HepG2 (cell line): ENCODE measurements around the gene IL12A. TPM values are rescaled to one million over a fixed set of nuclear protein-coding genes. Genes with fewer than 3 reads are reported as not detected.

Experiments used
- ATF5 ChIP-seq: sonication (generic); formaldehyde crosslinking; IDR thresholded peaks from 2 replicates; pipeline ENCODE4 v1.4.0; 2020; ENCODE audit warnings: mild to moderate bottlenecking, low read depth, missing genetic modification reagents
- CCAR2 ChIP-seq: fragments of 200-400 bp; formaldehyde crosslinking; optimal IDR thresholded peaks from 2 replicates; pipeline ENCODE3; 2018; ENCODE audit warnings: low read depth, mild to moderate bottlenecking, low read length, moderate library complexity
- EP300 ChIP-seq, 3 experiments: sonication (generic) in 1 of 3; formaldehyde crosslinking in 1 of 3; IDR thresholded peaks; 2 replicates each; pipeline versions ENCODE4 v1.5.1 to v1.6.1; 2011 to 2020; ENCODE audit warnings: low read depth in 2 of 3, low read length in 2 of 3, borderline replicate concordance in 1 of 3, improper control_type of control experiment in 1 of 3, mild to moderate bottlenecking in 1 of 3, missing genetic modification reagents in 1 of 3, moderate library complexity in 1 of 3
- GABPB1 ChIP-seq: IDR thresholded peaks from 2 replicates; pipeline ENCODE4 v1.6.1; 2016; ENCODE audit warnings: mild to moderate bottlenecking, missing genetic modification reagents, moderate library complexity, missing compliant biosample characterization
- HINFP ChIP-seq: sonication (generic); formaldehyde crosslinking; IDR thresholded peaks from 2 replicates; pipeline ENCODE4 v1.4.0; 2020; ENCODE audit warnings: low read depth, mild to moderate bottlenecking, missing genetic modification reagents
- HNRNPH1 ChIP-seq: fragments of 200-400 bp; formaldehyde crosslinking; optimal IDR thresholded peaks from 2 replicates; pipeline ENCODE3; 2017; ENCODE audit warnings: mild to moderate bottlenecking, low read depth, low read length
- IRX3 ChIP-seq: sonication (generic); formaldehyde crosslinking; IDR thresholded peaks from 2 replicates; pipeline ENCODE4 v1.8.1; 2023; ENCODE audit warnings: mild to moderate bottlenecking, low read depth, missing genetic modification reagents, borderline replicate concordance
- JARID2 ChIP-seq: sonication (generic); formaldehyde crosslinking; IDR thresholded peaks from 2 replicates; pipeline ENCODE4 v1.8.1; 2023; ENCODE audit warnings: missing genetic modification reagents, inconsistent platforms; ENCODE audit not compliant: insufficient replicate concordance
- KLF9 ChIP-seq: IDR thresholded peaks from 2 replicates; pipeline ENCODE4 v1.6.1; 2016; ENCODE audit warnings: low read depth
- MIXL1 ChIP-seq: IDR thresholded peaks from 2 replicates; pipeline ENCODE4 v1.6.1; 2016
- MLX ChIP-seq: IDR thresholded peaks from 2 replicates; pipeline ENCODE4 v1.6.1; 2016
- NBN ChIP-seq: fragments of 450-650 bp; conservative IDR thresholded peaks from 2 replicates; pipeline ENCODE4 v1.6.1; 2017
- NFE2 ChIP-seq: sonication (generic); formaldehyde crosslinking; IDR thresholded peaks from 2 replicates; pipeline ENCODE4 v1.4.0; 2020; ENCODE audit warnings: missing genetic modification reagents
- PHB2 ChIP-seq: fragments of 450-650 bp; IDR thresholded peaks from 2 replicates; pipeline ENCODE4 v1.6.1; 2018; ENCODE audit not compliant: partially characterized antibody
- SNAI1 ChIP-seq: sonication (generic); formaldehyde crosslinking; IDR thresholded peaks from 2 replicates; pipeline ENCODE4 v1.5.0; 2020; ENCODE audit warnings: mild to moderate bottlenecking, missing genetic modification reagents, borderline replicate concordance
- SNRNP70 ChIP-seq: fragments of 200-400 bp; formaldehyde crosslinking; IDR thresholded peaks from 2 replicates; pipeline ENCODE4 v1.6.1; 2017; ENCODE audit warnings: mild to moderate bottlenecking, low read depth, low read length, moderate library complexity
- TEAD2 ChIP-seq: sonication (generic); formaldehyde crosslinking; IDR thresholded peaks from 2 replicates; pipeline ENCODE4 v1.9.0; 2021; ENCODE audit warnings: missing genetic modification reagents
- ZNF280B ChIP-seq: sonication (generic); formaldehyde crosslinking; IDR thresholded peaks from 2 replicates; pipeline ENCODE4 v1.5.0; 2020; ENCODE audit warnings: missing genetic modification reagents, mild to moderate bottlenecking, borderline replicate concordance
- ZNF34 ChIP-seq: sonication (generic); formaldehyde crosslinking; IDR thresholded peaks from 2 replicates; pipeline ENCODE4 v1.4.0; 2020; ENCODE audit warnings: mild to moderate bottlenecking, missing genetic modification reagents, borderline replicate concordance
- ZNF431 ChIP-seq: sonication (generic); formaldehyde crosslinking; IDR thresholded peaks from 2 replicates; pipeline ENCODE4 v1.9.0; 2022; ENCODE audit warnings: missing genetic modification reagents, low read depth, mild to moderate bottlenecking, borderline replicate concordance
- ZNF468 ChIP-seq: sonication (generic); formaldehyde crosslinking; IDR thresholded peaks from 2 replicates; pipeline ENCODE4 v1.8.0; 2022; ENCODE audit warnings: mild to moderate bottlenecking, moderate library complexity, missing genetic modification reagents
- ZNF496 ChIP-seq: sonication (generic); formaldehyde crosslinking; IDR thresholded peaks from 2 replicates; pipeline ENCODE4 v1.8.1; 2023; ENCODE audit warnings: mild to moderate bottlenecking, moderate library complexity, missing genetic modification reagents; ENCODE audit not compliant: insufficient replicate concordance
- ZNF776 ChIP-seq: sonication (generic); formaldehyde crosslinking; IDR thresholded peaks from 2 replicates; pipeline ENCODE4 v1.4.0; 2020; ENCODE audit warnings: mild to moderate bottlenecking, missing genetic modification reagents
- ZNF781 ChIP-seq: sonication (generic); formaldehyde crosslinking; IDR thresholded peaks from 2 replicates; pipeline ENCODE4 v1.5.1; 2020; ENCODE audit warnings: borderline replicate concordance, mild to moderate bottlenecking, missing genetic modification reagents; ENCODE audit errors: not compliant biosample characterization
- polyA plus RNA-seq, 8 experiments: library from polyadenylated mRNA; depleted of rRNA in 3 of 8; stranded (reverse) in 7 of 8; unstranded in 1 of 8; fragments of >200 nt; fragmentation: Illumina TruSeq in 4 of 8; extraction: Trizol in 4 of 8; gene quantifications; 2 replicates each; pipeline versions ENCODE4 v1.2.1 to v1.2.3, GENCODE V29; 2011 to 2016; ENCODE audit warnings: low read depth in 4 of 8, missing spikeins in 1 of 8, mixed read lengths in 1 of 8; ENCODE audit not compliant: insufficient read depth in 1 of 8
- total RNA-seq, 5 experiments: library from RNA; depleted of rRNA; stranded (reverse); fragments of >200 nt; fragmentation: Illumina TruSeq; extraction: Trizol; gene quantifications; 2 replicates each; pipeline ENCODE4 v1.2.3, GENCODE V29; 2016; ENCODE audit warnings: low read depth in 1 of 5

The IL12A gene
- total and polyA plus RNA-seq, 2 of the 13 experiments (the other 11 are each of a cell fraction or from before 2014, with no cell fraction given) = 0.36 to 1.1 TPM

GRCh38 chr3:159988617-159989271 lies at the start of gene IL12A (continued):
- TF ChIP-seq ZNF431 (CRISPR knock-in tag) (no peak), PHB2 (no peak), NFE2 (CRISPR knock-in tag) (no peak), ZNF781 (no peak), ZNF496 (CRISPR knock-in tag) (no peak), GABPB1 (CRISPR knock-in tag) (peak; percentile 50; the same call in 1 of the 2 replicates), SNRNP70 (no peak), ZNF468 (CRISPR knock-in tag) (no peak), IRX3 (CRISPR knock-in tag) (no peak), JARID2 (CRISPR knock-in tag) (no peak), ZNF34 (CRISPR knock-in tag) (no peak), ATF5 (CRISPR knock-in tag) (no peak), TEAD2 (CRISPR knock-in tag) (no peak), MLX (CRISPR knock-in tag) (no peak), ZNF776 (no peak), KLF9 (CRISPR knock-in tag) (no peak), HINFP (CRISPR knock-in tag) (no peak), HNRNPH1 (no peak), CCAR2 (no peak), SNAI1 (CRISPR knock-in tag) (no peak), MIXL1 (no peak), EP300 (IDR thresholded peaks at IDR 0.05; ENCODE audit: low read depth in 2 of 2, low read length in 2 of 2) (no peak), EP300 (CRISPR knock-in tag; IDR thresholded peaks at IDR 0.05; ENCODE audit: borderline replicate concordance) (no peak), NBN (no peak), ZNF280B (CRISPR knock-in tag) (no peak)
